Measurements from ENCODE around the gene ZFHX3.
A peak's percentile ranks its signal among the peaks of the same experiment; 100 is the strongest.

ZFHX3 gene

DNA sequence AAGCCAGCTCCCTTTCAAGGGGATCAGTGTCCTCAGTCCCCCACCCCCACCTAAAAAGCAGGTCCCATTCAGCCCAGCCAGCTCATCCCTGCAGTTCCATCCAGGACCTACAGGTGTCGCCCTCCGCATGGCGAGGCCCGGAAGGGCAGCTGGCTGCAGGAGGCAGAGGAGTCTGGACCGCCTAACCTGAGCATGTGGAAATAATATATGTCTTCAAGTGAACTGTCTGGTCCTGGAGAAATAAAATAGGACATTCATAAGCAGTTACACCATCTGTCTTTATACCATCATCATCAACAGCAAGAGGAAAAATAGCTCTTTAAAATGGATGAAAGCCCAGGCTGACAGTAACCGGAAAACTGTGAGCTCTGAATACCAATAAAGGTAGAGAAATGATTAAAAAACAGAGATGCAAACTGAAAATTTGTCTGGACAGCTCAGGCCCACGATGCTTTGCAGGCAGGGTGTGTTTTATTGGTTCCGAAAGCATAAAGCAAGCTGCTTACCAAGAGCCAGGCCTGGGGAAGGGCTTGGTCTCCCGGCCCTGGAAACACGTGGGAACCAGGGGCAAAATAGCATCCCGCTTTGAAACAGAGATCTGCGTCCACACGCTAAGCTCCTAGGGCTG lies 215.2 kb downstream of the ZFHX3 start:
- peak; percentile 43 to 57 for DNase-seq (ENCODE audit: low read depth in 2 of 2)

DNA sequence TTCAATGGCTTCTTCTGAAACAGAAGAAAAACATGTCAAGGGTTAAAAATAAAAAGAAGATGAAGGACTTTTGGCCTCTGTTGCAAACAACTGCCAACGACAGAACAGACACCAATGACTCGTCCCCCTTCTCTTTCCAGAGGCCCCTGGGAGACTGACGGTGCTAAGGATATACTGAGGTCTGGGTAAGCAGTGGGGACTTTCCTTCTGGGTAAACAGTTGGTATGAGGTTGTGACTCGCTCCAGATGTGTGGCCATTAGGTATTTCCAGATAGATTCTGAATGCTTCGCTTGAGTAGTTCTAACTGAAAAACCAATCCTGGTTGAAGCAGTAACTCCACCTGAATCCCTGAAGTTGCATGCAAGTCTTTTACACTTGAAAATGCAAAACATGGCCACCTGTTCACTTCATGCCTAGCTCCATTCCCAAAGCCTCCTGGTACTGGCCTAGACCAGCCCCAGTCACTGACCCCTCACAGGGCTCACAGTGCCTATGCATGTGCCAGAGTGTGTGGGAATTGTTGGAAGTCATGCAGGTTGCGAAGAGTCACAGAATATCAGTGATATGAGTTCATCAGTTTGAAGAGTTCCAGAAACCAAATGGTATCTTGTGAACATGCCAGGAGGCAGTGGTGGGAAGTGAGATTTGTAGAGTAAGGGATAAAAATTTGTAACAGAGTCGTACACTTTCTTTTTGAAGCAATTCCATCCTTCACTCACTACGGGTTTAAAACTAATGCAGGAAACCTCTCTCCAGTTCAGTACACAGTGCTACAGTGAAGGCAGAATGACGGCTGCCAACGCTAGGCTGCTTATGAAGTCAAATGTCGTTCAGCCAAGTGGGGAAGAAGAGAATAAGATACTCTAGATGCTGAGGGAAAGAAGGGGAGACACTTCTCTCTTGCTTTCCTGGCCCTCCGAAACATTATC lies 217.8 kb downstream of the ZFHX3 start:
- no peak for DNase-seq (ENCODE audit: low read depth in 2 of 2)

DNA sequence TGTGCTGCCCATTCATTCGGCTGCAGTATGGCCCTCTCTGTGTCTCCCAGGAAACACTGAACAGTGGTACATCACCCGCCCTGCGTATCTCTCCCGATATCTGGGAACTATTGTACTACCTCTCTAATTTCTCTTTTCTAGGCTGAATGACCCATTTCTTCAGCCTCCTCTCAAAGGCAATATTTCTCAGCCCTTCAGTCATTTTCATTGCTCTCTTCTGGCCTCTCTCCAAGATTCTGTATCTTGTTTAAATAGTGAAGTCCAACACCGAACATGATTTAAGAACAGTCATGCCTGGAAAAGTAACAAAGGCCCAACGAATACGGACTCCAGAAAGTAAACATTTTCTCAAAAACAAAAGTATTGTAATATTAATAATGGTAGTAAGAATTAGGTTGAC lies 220.1 kb downstream of the ZFHX3 start:
- no peak for DNase-seq (ENCODE audit: low read depth in 2 of 2)

DNA sequence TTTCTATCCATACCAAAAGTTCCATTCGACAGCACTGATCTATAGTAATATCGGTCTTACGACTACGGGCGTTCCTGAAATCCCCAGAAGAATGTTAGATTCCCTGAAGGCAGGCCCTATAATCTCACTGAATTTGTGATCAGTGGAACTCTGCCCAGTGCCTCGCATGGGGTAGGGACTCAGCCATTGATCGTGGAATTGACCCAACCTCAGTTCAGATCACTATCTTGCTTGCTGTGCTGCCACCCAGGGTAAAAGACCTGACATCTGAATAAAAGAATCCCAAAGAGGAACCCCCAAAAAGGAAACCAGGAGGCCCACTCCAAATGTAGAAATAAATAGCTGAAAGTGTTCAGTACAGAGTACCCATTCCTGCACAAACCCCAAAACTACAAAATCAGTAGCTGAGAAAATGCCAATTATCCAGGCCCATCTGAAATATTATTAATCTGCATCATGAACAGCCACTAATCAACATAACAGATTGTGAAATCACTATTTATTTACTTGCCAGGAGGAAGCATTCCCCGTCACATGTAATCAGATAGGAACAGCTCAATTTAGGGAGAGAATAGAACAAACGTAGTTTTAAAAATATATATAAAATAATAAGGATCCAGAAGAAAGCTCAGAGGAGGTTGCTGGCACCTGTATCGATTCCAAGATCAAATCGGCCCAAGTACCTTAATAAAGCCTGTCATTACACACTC lies 221.9 kb downstream of the ZFHX3 start:
- no peak for DNase-seq (ENCODE audit: low read depth in 2 of 2)

DNA sequence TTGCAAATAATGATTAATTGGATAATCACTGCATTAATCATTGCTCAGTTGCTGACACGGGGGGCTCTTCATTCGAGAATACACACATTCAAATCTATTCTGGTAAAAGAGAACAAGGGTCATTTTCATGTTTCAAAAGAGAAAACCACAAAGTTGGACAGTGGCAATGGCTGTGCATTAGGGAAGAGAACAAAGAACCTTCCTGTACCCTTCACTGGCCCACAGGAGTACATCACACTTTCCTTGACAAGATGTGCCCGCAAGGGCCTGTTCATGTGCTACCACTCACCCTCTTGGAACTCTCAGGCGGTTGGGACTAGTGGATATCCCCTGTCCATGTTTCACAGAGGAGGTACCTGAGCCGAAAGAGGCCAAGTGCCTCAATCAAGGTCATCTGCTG lies 223.2 kb downstream of the ZFHX3 start:
- DNase-seq (ENCODE audit: low read depth in 2 of 2) = no peak

DNA sequence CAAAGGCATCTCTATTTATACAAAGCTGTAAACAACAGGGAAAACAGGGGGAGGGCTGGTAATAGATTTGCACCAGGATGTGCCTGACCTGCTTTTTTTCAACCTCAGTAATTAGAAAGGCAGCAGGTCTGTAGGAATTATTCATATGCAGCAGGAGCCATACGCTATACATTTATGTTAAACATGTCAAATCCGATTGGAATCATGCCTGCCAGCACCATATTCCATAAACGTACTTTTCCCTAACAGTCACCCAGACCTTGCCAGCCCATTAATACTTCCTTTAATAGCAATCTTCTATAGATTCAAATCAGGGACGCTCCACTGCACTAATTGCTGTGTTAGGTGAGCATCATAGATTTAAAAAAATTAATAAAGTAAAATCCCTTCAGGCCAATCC lies 223.9 kb downstream of the ZFHX3 start:
- DNase-seq (ENCODE audit: low read depth in 2 of 2) = no peak

DNA sequence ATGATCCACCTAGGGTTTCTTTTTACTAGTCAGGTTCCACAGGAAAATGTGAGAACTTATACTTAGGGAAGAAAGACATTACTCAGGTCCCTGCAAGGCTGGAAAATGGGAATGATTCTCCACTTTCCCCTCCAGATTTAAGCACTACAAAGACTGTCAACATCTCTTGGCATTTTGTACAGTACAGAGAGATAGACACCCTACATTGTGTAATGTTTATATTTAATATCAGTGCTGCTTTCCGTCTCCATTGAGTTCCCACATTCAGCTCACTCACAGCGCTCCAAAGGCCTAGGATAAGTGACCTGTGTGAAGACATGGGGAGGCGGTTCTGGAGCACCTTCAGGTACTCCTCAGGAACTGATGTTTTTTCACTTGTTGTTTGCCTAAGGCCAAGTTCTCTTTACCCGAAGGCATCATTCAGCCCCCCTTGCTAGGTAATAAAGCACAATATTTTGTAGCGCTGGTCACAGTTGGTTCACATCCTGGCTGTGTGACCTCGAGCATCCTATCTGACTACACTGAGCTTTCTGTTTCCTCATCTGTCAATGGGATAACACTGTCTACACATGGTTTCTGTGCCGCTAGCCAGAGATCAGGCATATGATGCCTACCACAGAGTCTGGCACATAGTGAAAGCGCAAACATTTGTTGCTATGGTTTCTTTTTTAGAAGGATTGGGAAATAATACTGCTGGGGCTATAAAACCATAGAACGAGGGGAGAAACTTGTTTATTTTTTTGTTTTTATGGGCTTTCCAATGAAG lies 226.6 kb downstream of the ZFHX3 start:
- DNase-seq (ENCODE audit: low read depth in 2 of 2) = no peak

DNA sequence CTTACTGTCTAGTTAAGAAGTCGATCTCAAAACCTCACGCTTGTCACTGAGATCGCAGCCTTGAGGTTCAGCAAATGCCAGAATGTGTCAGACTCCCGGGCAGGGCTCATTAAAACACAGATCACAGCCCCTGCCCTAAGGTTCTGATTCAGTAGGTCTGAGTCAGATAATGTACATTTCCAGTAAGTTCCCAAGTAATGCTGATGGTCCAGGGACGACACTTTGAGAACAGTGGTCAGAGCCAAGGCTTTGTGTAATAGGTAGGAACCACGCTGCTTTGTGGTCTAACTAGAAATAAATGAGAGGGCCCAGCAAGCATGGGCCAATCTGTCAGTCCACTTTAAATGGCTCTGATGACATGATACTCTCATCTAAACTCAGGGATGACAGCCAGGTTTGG lies 228.6 kb downstream of the ZFHX3 start:
- DNase-seq (ENCODE audit: low read depth in 2 of 2) = no peak

DNA sequence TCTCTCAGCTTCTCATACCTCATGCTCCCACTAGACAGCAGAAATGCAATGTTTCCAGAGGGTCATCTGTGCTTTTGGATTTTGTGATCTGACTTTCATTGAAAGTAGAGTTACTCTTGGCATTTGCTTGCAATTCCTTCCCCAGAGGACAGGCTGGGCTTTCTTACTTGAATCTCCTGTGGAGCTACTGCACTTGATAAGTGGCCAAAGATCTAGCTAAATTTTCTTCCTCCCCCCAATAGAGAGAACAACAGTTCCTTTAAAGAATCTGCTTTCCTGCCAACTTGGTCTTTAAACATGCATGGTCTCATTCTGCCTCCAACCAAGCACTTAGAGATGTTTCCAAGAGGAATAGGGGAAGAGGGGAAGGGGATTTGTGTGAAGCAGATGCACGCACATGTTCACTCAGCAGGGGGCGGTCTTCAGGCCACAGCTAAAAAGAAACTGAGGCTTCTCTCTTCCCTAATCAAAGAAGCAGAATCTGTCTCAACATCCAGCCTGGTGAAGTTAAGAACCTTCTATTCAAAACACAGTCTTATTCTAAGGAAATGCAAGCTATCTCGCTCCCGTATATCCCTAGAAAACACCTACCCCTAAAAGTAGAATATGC lies 229.6 kb downstream of the ZFHX3 start:
- DNase-seq (ENCODE audit: low read depth in 2 of 2) = no peak

DNA sequence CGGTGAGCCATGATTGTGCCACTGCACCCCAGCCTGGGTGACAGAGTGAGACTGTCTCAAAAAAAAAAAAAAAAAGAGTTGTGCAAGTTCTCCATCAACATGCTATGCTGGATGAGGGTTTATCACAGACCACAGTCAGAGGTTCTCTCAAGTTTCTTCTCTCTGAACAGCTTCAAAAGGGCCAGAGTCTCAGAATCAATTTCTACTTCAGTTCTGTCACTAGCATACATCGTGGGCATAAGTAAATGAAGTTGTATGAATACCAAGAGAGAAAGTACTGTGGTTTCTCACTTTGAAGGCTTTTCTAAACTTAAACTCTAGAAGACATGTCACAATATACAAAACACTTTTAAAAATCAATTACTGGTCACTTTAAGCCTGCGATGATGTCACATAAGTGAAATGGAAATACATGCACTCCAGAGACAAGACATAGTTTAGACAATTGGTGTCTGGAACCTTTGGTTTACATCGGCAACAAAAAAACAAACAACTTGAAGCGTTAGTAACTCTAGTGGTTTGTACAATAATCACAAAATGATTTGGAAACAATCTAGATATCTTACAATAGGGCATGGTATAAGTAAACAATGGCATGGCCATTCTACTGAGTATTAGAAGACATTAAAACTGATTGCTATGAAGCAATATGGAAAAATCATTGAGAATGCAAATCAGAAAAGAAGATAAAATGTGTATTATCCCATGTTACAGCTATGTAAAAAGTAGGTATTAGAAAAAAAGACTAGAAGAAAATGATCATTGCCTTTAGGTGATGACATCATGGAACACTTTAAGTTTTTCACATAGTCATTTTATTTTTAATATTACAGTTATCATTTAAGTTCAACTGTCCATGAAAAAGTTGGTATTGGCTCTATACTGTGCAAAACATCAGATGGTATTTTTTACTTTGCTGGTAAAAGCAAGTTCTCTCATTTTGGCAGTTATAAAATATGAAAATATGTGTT lies 232.3 kb downstream of the ZFHX3 start:
- DNase-seq (ENCODE audit: low read depth in 2 of 2) = no peak

DNA sequence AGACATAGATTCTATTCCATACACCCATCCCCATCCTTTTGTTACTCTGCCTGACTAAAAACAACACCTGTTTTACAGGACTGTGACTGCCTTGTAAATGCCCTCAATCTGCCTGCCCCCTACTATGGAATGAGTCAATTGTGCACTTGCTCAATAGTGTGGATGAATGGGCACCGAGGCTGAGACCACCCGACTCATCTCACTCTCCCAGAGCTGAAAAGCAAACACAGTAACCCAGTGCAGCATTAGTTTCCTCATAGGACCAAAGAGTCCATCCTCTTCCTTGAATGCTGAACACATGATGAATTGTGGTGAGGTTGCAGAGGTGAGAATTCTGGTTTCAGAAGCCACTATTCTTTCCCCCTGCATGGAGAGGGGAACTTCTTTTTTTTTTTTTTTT lies 233.7 kb downstream of the ZFHX3 start:
- DNase-seq (ENCODE audit: low read depth in 2 of 2) = no peak

DNA sequence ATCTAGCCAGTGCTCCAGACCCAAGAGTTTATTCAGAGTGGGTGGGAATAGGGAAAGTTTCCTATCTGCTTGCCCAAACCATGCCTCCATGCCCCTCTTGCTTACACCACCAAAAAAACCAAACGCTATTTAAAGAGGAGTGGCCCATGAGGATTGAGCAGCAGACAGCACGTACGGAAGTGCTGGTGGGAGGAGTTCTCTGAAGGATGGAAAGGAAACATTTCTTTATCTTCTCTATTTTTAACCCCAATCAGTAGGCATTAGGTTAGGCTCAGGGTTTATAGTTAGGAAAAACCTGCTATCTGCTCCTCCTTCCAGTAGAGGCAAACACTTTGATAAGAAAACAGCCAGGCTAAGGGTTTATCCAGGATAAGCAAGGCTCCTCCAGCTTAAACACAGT lies 235.3 kb downstream of the ZFHX3 start:
- no peak for DNase-seq (ENCODE audit: low read depth in 2 of 2)

DNA sequence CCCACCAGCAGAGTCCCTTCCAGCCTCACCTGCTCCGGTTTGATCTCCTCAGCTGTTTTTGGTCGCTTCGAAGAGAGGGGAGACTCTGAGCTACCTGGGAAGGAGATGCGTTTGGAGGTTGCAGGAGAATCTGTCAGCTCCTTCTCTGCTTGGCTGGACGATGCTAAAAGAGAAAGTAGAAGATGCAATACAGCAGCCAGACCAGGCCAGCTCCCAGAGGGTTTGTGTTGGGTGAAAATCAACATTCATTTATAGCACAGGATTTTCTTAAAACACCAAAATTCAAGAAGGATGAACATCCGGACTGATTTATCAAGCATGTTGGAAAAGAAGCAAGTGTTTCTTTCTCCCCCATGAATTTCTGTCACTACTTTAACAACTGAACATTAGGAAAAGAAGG lies 236.1 kb downstream of the ZFHX3 start:
- no peak for DNase-seq (ENCODE audit: low read depth in 2 of 2)

DNA sequence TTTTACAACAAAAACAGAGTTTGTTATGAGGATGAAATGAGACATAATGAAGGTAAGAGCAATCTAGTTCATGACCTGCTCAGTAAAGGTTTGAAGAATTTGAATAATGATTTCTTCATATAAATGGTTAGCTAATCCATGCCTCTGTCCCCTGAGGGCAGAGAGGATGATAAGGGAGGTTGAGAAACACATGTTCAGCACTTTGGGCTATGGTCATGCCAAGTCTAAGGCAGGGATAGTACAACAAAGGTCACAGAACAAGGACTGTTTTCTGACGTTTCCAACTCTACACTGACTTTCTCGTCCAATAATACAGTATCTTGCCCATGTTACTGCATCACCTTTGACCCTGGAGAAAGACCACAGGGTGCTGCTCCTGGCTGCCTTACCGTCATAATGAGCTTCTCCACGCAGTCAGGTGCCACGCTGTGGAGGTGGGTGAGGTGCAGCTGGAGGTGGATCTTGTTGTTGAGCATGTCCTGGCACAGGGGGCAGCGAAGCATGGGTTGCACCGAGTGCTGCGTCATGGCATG lies 236.7 kb downstream of the ZFHX3 start:
- no peak for DNase-seq (ENCODE audit: low read depth in 2 of 2)

DNA sequence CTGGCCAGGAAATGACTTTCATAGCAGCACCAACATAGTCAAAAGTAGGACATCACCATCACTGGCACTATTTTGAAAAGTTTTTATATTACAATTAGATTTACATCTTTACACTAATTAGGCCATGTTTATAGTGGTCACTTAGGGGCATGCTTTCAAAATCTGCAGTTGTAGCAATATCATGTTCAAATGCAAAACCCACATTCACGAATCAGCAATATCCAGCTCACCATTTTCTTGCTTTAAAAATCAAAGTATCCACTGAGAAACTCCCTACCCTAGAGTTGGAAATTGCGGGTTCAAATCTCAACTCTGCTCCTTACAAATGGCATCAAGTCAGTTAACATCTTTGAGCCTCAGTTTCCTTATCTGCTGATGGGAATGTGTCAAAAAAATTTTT lies 237.4 kb downstream of the ZFHX3 start:
- no peak for DNase-seq (ENCODE audit: low read depth in 2 of 2)

DNA sequence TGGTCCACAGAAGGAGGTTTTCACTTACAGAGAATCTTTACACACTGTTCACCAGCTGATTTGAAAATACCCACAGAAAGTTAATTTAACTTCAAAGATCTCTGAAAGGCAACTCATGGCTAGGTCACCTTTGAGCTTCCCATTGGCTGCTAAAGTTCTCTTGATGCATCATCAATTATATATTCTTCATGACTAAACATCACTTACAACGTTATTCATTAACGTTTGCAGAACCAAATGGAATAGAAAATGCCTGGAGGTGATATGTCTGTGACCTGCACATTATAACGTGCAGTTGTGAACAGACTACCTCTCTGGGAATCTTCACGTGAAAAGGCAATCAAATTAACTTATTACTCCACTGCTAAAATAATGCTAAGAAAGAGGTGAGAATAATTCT lies 238.5 kb downstream of the ZFHX3 start:
- no peak for DNase-seq (ENCODE audit: low read depth in 2 of 2)

DNA sequence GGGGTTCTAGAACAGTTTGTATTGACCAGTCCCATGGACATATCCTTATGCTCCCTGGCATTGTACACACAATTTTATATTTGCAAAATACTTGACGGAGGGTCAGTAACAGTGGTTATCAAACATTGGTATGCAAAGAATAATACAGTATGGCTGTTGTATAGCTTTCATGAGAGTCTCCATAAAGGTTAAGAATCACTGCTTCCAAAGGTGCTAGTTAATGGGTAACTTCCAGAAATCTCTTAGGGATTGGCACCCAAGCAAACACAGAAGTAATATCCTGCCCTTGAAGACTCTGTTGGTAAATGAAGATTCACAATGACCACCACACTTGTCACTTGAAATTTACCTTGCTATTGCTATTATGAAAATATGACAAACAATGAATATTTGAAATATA lies 239.2 kb downstream of the ZFHX3 start:
- DNase-seq (ENCODE audit: low read depth in 2 of 2) = no peak

DNA sequence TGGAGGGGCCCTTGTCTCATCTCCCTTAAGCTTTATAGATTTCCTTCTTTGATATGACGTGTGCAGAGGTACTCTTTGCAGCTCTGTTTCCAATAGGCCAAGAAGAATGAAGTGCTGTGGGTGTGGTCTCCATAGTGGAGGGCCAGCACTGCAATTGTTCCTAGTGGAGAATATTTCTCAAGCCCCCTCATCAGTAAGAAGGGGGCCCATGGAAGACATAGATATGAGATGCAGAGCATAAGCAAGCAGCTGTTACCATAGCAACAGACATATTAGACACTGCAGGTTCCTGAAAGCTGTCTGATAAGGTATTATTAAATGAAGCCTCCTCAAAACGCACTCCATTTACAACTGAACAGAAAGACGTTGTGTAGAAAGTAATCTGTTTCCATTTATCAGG lies 240.7 kb downstream of the ZFHX3 start:
- DNase-seq (ENCODE audit: low read depth in 2 of 2) = no peak

DNA sequence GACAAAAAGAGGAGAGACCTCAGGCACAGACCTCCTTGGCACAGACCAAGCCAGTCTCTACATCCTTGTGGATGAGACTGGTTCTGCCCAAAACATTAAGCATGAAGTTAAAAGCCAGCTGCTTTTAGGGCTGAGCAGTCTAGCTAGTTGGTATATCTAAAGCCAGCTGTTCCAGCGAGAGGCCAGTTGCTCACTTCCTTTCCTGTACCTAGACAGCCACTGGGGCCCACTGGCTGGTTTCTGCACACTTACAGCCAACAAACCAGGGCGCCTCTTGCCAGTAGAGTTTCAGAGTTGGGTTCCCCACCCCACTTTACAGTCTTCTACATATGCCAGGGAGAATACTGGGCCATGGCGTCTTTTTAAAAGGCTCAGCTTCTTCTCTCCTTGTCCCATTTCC lies 242.4 kb downstream of the ZFHX3 start:
- no peak for DNase-seq (ENCODE audit: low read depth in 2 of 2)

DNA sequence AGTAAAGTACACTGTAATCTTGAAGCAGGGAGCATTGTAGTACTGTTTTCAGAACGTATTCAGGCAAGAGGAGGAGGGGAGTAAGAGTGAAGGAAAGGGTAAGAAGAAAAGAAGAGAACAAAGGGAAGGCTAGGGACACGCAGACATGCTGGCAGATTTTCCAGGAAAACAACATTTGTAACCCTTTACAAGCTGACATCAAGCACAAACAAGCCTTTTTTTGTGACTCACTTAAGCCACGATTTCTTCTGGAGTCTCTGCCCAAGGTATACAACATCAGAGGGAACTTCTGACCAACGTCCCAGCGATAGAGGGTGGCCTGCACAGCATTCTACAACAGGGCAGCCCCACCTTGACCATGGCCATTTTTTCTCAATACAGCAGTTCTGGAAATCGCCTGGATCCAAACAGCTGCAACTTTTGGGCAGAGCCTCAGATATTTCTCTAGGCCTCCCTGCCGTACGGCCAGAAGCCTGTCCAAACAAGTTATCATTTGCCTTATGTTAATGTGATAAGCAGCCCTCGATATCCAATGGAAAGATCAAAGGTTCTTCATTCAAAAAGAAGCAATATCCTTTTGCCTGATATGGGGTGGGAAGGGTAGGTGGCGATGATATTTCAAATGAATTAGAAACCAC lies 247.3 kb downstream of the ZFHX3 start:
- DNase-seq (ENCODE audit: low read depth in 2 of 2) = no peak
